NCI-H187 (cell line): ENCODE measurements around the gene PPFIBP2.
"Not testable (repeated sequence)": the region's sequence is repeated elsewhere in the genome, so short reads cannot be mapped to it uniquely, and the experiment has no call there.

ENCODE experiments used
- DNase-seq, 2 experiments: peaks; one replicate each; lab custom pipeline; 2025; lab: John Stamatoyannopoulos, UW

Gene PPFIBP2

DNA sequence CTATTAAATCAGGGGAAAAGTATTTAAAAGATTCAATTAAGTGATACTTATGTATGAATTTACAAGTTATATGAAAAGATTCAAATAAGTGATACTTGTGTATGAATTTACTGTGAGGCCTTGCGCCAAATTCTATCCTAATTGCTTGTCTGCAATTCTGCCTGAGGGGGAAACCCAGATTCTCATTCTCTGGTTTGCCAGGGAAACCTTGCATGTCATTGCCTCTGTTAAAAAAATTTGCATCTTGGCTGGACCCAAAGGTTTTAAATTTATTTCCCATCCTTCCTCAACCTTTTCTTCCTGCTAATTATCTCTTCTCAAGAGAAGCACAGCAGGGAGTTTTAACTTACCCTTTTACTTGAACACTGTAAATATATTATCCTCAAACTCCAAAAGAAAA is 14.7 kb upstream of the PPFIBP2 start:
- DNase-seq: no peak

DNA sequence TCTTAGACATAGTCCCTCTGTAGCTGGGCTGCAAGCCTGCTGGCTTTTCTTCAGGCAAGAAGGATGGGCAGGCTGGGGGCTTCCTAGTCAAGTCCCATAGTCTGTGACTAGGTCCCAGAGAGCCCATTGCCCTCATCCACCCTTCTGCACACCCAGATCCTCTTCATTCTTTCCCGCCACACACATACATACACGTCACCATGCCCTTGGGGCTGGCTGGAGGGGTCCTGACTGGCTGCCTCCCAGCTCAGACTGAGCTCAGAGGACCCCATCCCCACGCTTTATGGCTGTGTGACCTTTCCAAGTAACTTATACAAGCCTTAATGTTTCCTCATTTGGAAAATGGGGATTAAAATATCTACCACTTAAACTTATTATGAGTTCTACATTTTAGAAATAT is 13.5 kb upstream of the PPFIBP2 start:
- no peak for DNase-seq

DNA sequence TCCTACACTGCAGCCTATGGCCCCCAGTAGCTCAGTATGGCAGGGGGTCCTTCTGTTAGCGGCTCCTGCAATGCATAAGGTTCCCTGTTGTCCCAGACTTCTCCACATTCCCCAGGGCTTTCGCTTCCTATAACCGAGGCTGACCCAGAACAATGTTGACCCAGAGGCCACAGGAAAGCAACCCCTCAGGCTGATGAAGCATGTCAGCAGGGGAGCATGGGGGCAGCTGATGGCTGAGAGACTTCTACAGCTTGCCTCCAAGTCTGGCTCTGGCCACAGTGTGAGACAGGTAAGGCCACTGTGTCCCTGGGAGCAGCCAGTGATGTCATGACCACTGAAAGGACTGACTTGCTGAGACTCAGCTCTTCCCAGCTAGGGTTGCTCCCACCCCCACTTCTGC is 12.5 kb upstream of the PPFIBP2 start:
- DNase-seq: no peak

DNA sequence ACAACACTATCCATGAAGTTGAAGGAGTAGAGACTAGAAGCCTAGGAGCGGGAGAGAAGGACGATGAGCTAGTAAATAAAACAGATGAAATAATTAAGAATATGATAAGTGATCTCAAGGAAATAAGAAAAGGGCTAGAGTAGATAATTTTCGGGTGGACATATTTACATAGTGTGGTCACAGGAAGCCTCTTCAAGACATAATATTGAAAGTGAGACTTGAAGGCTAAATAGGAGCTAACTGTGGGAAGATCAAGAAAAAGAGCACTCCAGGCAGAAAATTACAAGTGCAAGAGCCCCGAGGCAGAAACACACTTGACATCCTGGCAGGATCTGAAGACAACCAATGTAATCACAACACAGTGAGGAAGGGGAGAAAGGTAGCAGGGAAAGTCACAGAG is 11.9 kb upstream of the PPFIBP2 start:
- DNase-seq: no peak

DNA sequence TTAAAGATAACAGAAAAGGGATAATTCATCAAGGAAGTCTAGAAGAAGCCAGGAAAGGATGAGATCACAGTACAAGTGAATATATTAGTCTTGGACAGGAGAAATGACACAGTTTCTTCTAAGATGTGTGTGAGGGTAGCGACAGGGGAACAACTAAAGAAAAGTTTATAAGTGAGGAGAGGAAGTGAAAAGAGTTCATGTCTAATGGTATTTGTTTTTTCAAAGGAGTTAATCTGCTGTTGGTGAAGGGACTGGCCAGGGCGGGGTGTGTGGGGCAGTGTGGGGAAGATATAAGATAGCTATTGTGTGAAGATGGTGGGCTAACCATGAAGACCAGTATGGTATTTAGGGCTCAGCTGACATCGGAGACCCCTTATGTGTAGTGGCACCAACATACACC is 7.6 kb upstream of the PPFIBP2 start:
- DNase-seq: no peak

DNA sequence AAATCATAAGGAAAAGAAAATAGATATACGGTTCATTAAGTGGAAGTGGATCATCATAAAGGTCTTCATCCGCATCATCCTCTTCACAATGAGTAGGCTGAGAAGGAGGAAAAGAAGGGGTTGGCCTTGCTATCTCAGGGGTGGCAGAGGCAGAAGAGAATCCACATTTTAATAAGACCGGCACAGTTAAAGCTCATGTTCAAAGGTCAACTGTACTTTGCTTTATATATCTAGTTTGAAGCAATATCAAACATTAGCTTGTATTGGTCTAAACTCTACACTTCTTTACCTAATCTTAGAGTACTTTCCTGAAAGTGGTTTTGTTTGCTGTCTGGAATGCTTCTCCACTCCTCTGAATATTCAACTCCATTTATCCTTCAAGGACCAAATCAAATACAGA is 5.7 kb upstream of the PPFIBP2 start:
- no peak for DNase-seq

DNA sequence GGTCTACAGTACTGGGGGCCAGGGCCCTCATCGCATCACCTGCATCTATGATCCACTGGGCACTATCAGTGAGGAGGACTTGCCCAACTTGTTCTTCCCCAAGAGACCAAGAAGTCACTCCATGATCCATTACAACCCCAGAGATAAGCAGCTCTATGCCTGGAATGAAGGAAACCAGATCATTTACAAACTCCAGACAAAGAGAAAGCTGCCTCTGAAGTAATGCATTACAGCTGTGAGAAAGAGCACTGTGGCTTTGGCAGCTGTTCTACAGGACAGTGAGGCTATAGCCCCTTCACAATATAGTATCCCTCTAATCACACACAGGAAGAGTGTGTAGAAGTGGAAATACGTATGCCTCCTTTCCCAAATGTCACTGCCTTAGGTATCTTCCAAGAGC is 3.8 kb upstream of the PPFIBP2 start:
- no peak for DNase-seq

DNA sequence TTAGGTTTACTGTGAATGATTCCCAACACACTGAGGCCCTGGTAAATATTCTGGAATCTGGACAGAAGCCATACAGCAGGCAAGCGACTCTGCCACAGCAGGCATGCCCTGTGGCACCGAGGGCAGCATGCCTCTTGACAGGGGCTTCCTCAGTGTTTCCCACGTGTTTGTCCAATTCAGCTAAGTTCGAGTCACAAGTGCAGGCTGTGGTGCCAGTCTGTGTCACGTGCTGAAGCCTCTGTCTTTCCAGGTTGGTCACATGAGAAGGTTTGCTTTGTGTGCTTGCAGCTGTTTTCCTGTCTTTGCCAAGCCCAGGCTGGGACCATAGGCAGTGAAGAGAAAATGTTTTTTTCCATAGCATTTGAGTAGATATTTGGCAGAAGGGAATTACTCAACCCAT is 2.4 kb upstream of the PPFIBP2 start:
- DNase-seq: no peak

DNA sequence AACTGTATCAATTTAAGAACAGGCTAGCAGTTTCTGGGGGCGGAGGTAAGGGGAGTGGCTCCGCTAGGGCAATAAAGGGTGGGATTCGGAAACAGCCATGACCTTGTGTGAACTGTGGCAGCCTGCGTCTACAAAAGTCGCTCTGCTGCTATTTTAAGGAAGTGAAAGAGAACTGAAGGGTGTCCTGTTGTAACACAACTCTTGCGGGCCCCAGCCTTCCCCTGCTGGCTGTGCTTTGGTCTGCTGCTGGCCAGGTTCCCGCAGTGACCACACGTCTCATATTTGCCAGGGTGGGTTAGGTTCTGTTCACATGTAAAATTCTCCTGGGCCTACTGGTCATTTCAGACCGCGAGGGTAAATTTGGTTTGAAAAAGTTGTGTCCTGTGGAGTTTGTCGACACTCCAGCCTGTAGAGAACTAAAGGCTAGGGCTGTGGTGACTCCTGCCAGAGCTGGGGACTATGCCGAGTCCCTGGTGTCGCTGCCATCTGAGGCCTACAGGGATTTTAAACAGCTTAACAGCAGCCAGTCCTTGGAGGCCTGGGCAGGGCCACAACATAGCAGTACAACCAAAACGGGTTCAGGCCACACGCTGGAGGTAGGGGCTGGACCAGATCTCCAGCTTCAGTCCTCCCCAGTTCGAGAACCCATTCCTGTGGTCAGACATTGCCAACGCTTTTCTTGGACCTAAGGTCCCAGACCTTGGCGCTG is 1.1 kb upstream of the PPFIBP2 start:
- DNase-seq: no peak

DNA sequence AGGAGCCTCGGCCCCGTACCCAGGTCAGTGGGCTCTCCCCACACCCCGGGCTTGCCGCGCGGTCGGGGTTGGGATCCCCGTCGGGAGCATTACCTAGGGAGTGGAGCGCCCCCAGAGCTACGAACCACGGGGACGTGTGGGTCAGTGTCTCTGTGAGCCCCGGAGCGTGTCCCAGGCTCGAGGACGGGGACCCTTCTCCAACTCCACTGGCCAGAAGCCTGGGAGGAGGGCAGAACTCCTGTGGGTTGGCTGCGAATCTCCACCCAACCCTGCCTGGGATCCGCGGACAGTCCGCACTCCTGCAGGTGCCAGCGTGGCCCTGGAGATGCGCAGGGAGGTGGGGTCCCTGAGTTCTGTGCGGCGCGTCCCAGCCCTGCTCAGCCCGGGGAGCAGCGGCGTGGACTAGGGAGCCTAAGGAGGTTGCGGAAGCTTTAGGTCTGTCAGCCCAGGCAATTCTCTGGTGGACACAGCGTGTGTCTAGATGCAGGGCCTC is 346 bp downstream of the PPFIBP2 start:
- DNase-seq: no peak

DNA sequence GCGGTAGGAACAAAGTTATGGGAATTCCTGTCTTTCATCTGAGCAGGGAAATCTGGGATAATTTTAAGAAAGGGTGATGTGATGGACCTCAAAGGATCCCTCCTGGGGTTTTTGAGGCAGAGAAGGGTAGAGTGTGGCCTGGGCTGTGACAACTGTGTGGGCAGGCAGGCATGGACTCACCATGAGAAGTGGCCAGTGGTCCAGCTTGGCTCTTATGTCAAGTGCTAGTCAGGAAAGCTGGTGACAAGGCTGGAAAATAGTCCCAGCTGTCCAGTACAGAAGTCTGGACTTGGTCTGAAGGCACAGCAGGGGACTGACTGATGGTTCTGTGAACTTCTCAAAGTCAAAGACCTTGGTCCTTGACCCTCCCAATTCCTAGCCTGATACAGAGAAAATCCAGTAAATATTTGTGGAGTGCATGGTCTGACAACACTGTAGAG is 1.7 kb downstream of the PPFIBP2 start:
- no peak for DNase-seq

DNA sequence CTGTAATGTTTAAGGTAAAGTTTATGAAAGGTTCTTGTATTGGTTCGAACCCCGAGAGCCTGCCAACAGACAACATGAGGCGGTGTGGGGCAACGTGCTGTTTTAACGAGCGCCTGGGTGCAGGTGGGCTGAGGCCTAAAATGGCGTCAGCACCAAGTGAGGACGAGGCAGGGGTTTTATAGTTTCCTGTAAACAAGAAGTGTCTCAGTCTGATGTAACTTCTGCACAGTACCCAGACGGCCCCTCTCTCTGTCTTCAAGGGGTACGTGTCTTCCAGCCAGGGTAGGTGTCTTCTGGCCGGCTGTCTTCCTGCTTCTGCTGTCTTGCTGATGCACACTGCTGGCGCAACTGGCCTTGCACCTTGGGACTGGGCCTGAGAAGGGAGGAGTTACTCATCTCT is 2.7 kb downstream of the PPFIBP2 start:
- DNase-seq: no peak

DNA sequence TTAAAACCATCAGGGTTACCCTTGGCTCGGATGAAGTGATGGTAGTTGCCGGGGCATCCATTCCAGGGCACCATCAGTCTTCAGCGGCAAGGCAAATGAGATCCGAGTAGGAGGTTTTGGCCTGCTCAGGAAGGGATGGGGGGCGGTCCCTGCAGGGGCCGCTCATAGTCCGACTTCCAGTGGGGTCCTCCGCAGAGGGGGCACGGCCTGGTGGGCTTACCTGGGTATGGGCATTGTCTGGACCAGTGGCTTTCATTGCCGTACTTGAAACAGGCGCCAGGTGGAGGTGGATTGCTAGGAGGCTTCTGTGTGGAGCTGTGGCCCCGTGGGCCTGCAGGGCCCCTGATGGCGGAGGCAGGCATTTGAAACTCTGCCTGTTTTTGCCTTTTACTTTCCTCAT is 3.9 kb downstream of the PPFIBP2 start:
- not testable (repeated sequence) for DNase-seq

DNA sequence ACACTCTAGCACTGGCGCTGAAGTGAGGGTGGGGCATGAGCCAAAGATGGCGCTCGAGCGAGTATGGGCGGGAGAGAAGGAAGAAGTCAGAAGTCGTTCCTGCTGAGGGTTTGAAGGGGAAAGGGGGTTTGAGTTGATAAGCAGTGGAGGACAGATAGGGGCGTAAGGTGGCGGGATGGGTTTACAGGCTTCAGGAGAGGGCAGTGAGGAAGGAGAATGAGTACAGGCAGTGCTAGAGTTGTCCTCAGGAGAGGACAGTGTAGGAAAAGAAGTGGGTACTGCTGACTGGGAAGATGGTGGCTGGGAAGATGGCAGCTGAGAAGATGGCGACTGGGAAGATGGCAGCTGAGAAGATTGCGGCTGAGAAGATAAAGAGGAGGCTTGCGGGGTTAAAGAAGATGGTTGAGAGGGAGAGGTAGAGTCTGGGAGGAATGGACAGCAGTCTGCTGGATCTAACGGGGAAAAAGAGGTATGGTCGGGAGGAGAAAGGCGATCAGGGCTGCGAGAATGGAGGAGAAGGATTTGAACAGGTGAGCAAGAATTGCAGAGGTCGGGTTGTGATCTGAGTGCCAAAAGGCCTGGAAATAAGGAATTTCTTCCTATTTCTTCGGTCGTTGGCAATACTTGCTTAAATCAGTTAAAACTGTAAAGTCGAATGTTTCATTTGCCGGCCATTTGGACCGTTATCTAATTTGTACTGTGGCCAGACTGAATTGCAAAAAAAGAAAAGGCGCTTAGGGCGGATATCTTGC is 5.2 kb downstream of the PPFIBP2 start:
- no peak for DNase-seq

DNA sequence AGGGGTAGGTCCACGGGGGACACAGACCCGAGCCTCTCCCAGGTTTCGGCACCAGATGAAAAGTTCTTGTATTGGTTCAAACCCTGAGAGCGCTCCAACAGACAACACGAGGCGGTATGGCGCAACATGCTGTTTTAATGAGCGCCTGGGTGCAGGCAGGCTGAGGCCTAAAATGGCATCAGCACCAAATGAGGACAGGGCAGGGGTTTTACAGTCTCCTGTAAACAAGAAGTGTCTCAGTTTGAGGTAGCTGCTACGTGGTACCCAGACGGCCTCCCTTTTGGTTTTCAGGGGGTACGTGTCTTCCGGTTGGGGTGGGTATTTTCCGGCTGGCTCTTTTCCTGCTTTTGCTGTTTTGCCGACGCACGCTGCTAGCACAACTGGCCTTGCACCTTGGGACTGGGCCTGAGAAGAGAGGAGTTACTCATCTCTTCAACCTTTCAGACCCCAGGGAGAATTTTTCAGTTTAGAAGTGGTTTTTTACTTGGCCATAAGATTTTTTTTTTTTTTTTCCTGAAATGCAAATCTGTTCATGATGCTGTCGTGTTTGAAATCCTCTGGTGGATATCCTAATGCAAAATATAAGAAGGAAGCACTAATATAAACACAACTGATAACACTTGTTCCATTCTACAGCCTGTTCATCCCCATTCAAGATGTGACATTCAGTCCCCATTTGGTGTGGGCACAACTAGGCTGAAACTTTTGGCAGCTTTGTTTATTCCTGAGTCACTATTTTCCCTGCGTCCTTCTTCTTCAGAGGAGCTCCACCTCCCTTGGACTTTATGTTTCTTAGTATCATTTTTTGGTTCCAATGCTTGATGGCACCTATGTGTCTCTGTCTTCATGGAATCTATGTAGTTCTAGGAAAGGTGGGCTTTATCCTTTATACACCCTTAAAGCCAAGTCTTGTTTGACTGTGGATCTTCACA is 6.5 kb downstream of the PPFIBP2 start:
- no peak for DNase-seq

DNA sequence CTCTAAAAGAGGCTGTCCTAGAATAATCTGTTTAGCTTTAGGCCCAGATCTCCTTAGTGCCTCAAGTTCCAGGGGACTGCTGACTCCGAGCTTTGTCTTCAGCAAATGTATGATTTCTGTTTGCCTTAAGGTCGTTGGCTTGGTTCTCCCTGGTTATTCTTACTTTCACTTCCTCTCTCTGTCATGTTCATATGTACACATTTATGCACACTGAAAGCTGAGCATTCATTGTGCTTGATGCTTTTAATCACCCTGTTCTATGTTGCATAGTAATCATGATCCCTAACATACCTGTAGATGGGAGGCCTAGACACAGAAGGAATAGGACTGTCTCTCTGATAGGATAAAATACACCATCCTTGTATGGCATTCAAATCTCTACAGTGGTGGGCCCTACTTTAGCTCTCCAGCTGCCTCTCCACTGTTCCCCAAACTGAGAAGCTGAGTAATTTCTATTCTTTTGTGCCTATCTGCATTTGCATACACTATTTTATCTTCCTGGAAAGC is 7.2 kb downstream of the PPFIBP2 start:
- DNase-seq: no peak

DNA sequence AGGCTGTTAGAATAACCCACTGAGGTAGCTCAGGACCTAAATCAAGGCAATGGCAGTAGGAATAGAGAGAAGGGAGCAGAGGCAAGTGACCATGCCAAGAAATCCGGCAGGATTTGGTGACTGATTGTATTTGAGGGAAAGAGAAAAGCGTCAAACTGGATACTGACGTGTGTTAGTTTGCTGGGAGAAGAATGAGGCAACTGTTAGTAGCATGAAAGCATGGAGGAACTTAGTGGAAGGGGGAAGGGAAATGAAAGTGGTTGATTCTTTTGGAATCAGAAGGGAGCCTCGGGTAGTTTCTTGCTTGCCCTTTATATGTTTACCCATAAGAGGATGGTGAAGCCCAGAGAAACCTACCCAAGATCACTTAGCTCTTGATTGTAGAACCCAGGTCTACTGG is 8.3 kb downstream of the PPFIBP2 start:
- DNase-seq: no peak

DNA sequence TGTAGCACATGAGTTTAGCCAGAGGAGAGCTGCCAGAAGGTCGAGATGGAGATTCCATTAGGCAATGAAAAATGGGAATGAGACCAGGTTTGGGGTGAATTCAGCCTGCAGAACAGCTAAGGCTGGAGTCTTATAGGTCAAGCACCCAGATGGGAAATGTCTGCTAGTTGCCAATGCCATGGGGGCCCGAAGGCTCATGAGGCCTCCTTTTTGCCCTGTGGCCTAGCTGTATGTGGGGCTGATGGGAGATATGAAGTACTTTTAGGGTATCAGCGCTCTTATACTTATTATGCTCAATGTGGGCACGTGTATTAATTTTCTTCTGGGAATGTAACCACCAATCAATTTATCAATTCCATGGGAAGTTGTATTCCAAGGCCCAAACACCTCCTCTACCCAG is 8.7 kb downstream of the PPFIBP2 start:
- no peak for DNase-seq

DNA sequence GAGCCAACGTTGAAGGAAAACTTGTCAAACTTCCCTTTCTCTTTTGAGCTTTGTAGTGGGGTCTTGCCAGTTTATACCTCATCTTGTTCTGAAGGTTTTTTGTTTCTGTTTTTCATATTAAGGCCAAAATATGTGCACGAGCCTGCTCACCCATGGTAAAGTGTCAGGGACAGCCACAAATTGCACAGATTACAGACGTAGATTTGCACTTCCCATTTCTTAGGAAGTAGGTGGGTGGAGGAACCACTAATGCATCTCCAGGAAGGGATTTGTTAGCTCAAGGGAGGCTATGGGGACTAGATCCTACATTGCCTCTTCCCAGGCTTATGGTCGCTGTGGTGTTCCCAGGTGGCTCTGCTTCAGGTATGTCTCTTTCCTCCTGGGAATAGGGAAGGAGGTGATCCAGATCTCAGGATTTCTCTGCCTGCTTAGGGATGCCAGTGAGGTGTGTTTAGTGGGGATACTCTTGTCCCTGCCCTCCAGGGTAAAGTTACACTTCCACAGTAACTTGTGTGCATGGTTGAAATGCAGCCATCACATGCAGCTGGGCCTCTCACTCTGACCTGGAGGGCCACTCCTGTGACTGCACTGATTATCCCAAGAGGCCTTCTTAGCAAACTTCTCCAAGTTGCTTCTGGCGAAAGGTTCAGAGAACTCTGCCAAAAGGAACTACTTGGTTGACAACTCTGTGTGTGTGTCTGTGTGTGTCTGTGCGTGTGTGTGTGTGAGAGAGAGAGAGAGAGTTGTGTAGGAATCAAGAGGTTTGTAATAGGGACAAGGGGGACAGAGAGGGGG is 9.8 kb downstream of the PPFIBP2 start:
- no peak for DNase-seq

DNA sequence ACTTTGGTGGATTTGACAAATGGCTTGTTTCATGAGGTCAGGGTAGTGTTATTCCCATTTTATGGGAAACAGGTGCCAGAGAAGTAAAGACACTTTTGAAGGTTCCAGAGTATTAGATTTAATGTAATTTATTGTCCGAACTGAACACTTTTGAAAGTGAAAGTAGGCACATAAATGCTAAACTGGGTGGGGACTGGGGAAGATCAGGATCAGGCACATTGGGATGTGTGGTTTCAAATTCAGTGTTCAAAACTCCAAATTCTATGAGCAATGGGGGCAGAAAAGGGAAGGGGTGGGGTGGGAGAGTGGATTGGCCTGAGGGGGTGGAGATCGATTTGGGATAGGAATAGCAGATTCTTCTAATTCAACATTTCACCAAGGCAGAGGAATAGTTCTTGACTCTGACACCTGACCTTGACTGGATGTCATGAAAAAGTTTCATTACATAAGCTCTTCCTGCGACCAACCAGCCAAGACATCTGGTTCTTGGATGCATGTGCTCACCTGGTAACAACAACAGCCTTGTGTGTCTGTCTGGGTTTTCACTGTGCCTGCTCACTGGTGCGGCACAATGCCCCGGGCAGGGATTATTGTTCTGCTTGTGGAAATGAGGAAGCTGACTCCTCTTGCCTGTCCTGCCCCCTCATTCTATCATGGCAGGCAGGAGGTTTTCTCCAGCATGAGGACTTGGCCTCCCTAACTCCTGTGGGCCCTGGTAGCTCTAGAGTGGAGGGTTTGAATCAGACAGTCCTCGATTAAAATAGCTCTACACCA is 10.8 kb downstream of the PPFIBP2 start:
- no peak for DNase-seq

DNA sequence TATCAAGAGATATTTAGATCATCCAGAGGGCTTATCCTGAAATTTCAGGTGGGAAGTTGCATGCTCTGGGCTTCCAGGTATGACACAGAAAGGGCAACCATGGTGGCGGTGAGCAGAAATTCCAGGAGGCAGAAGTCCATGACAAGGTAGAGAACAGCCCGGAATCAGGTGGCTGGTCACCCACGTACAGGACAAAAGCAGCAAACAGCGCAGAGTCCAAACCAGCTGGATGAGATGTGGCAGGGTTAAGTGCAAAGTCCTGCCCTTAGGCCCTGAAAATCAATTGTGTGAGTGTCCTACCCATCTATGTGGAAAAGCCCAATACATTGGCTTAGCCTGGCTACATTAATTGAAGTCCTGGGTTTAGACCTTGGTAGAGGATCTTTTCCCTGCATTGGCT is 11.6 kb downstream of the PPFIBP2 start:
- DNase-seq: no peak
